ENCODE results near the gene PID1. TPM values are rescaled to one million over a fixed set of nuclear protein-coding genes. Genes with fewer than 3 reads are reported as not detected.

The PID1 gene
- total RNA-seq, 1 experiment from 2014 or later: 2.6 TPM

GRCh38 chr2:229244975-229245374, 26.1 kb downstream of the PID1 start:
- H3K4me1 Mint-ChIP-seq: peaks cover 26% of the 10 kb centered on the region
- H3K27me3 Mint-ChIP-seq (ENCODE audit: low read depth): peaks cover 4% of the 10 kb centered on the region; the same call in 1 of the 2 replicates
- H3K27ac Mint-ChIP-seq: no peak overlapping the region
- peaks cover 44% of the 10 kb centered on the region for H3K9me3 Mint-ChIP-seq
- no peak for DNase-seq (ENCODE audit: low spot score)
- H3K4me3 Mint-ChIP-seq: no peak overlapping the region
- TF ChIP-seq PREB (CRISPR knock-in tag; IDR thresholded peaks at IDR 0.05; ENCODE audit: borderline replicate concordance) (no peak), USF2 (CRISPR knock-in tag; IDR thresholded peaks at IDR 0.05) (peak; percentile 19; the same call in 1 of the 2 replicates)
- POLR2A ChIA-PET: no interaction called here
- H3K36me3 Mint-ChIP-seq: peaks cover 37% of the 10 kb centered on the region
- peak; percentile 61 for ATAC-seq
- CTCF ChIA-PET: no interaction called here

- H3K4me1 Mint-ChIP-seq: peaks cover 26% of the 10 kb centered on the region
- no peak for DNase-seq (ENCODE audit: low spot score)
- no peak for ATAC-seq
- H3K27me3 Mint-ChIP-seq (ENCODE audit: low read depth): peaks cover 4% of the 10 kb centered on the region; the same call in 1 of the 2 replicates
- no peak overlapping the region for H3K4me3 Mint-ChIP-seq
- no peak overlapping the region for H3K27ac Mint-ChIP-seq
- peaks cover 53% of the 10 kb centered on the region for H3K9me3 Mint-ChIP-seq
- peaks cover 39% of the 10 kb centered on the region for H3K36me3 Mint-ChIP-seq
- POLR2A ChIA-PET: no interaction called here
- TF ChIP-seq NFE2L1 (CRISPR knock-in tag; IDR thresholded peaks at IDR 0.05): no peak
- no peak for TF ChIP-seq MYBL2 (CRISPR knock-in tag; IDR thresholded peaks at IDR 0.05)
- TF ChIP-seq FOXP1 (CRISPR knock-in tag; IDR thresholded peaks at IDR 0.05; ENCODE audit: borderline replicate concordance): no peak
- no peak for TF ChIP-seq SP1 (CRISPR knock-in tag; conservative IDR thresholded peaks at IDR 0.05)
- TF ChIP-seq ZNF671 (CRISPR knock-in tag; IDR thresholded peaks at IDR 0.05): no peak
- TF ChIP-seq GABPB1 (CRISPR knock-in tag; IDR thresholded peaks at IDR 0.05): no peak
- TF ChIP-seq JUN (CRISPR knock-in tag; IDR thresholded peaks at IDR 0.05): no peak
- no peak for TF ChIP-seq FOXK1 (CRISPR knock-in tag; IDR thresholded peaks at IDR 0.05)
- TF ChIP-seq, protein P1, sequence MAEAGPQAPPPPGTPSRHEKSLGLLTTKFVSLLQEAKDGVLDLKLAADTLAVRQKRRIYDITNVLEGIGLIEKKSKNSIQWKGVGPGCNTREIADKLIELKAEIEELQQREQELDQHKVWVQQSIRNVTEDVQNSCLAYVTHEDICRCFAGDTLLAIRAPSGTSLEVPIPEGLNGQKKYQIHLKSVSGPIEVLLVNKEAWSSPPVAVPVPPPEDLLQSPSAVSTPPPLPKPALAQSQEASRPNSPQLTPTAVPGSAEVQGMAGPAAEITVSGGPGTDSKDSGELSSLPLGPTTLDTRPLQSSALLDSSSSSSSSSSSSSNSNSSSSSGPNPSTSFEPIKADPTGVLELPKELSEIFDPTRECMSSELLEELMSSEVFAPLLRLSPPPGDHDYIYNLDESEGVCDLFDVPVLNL (CRISPR knock-in tag; IDR thresholded peaks at IDR 0.05; ENCODE audit: borderline replicate concordance, low read depth): no peak
- no peak for TF ChIP-seq ZSCAN18 (CRISPR knock-in tag; IDR thresholded peaks at IDR 0.05)
- CTCF ChIA-PET: no interaction called here
These were observed 27.1 kb downstream of the PID1 start for GRCh38 chr2:229243890-229244560.

- Mint-ChIP-seq H3K36me3 (peaks cover 39% of the 10 kb centered on the region), H3K9me3 (peaks cover 56% of the 10 kb centered on the region), H3K4me3 (no peak overlapping the region), H3K27me3 (ENCODE audit: low read depth) (peaks cover 4% of the 10 kb centered on the region; the same call in 1 of the 2 replicates), H3K27ac (no peak overlapping the region), H3K4me1 (peaks cover 15% of the 10 kb centered on the region)
- no peak for ATAC-seq
- ChIA-PET POLR2A (no interaction called here), CTCF (no interaction called here)
- DNase-seq (ENCODE audit: low spot score): no peak
- no peak for TF ChIP-seq NFATC4 (CRISPR knock-in tag; IDR thresholded peaks at IDR 0.05)
These were observed 30.0 kb downstream of the PID1 start for GRCh38 chr2:229240984-229241491.

DNA sequence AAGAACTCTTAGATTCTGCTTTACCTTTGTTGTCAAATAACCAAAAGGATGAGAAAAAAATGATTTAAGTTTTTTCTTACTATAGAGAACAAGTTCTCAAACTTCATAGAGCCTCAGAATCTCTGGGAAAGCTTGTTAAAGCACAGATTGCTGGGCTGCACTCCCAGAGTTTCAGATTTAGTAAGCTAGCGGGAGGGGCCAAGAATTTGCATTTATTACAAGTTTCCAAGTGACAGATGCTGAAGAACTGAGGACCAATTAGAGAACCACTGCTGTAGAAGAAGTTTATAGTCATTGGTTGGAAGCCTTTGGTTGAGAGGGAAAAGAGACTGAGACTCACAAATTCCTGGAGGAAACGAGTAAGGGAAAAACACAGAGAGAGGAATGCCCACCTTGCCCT, 32.1 kb downstream of the PID1 start:
- DNase-seq (ENCODE audit: low spot score): no peak
- Mint-ChIP-seq H3K36me3 (peaks cover 36% of the 10 kb centered on the region), H3K4me1 (no peaks in the 10 kb centered on the region), H3K9me3 (peaks cover 51% of the 10 kb centered on the region), H3K27me3 (ENCODE audit: low read depth) (peaks cover 4% of the 10 kb centered on the region; the same call in 1 of the 2 replicates), H3K4me3 (no peak overlapping the region), H3K27ac (no peak overlapping the region)
- no peak for ATAC-seq
- ChIA-PET CTCF (no interaction called here), POLR2A (no interaction called here)
- no peak for TF ChIP-seq RORB (CRISPR knock-in tag; IDR thresholded peaks at IDR 0.05)
- no peak for TF ChIP-seq ZNF219 (CRISPR knock-in tag; IDR thresholded peaks at IDR 0.05; ENCODE audit: borderline replicate concordance)
- TF ChIP-seq, protein P2, sequence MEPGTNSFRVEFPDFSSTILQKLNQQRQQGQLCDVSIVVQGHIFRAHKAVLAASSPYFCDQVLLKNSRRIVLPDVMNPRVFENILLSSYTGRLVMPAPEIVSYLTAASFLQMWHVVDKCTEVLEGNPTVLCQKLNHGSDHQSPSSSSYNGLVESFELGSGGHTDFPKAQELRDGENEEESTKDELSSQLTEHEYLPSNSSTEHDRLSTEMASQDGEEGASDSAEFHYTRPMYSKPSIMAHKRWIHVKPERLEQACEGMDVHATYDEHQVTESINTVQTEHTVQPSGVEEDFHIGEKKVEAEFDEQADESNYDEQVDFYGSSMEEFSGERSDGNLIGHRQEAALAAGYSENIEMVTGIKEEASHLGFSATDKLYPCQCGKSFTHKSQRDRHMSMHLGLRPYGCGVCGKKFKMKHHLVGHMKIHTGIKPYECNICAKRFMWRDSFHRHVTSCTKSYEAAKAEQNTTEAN (CRISPR knock-in tag; IDR thresholded peaks at IDR 0.05): no peak
- no peak for TF ChIP-seq SMAD4 (CRISPR knock-in tag; IDR thresholded peaks at IDR 0.05)
- no peak for TF ChIP-seq NFATC4 (CRISPR knock-in tag; IDR thresholded peaks at IDR 0.05)
- no peak for TF ChIP-seq PRDM15 (CRISPR knock-in tag; IDR thresholded peaks at IDR 0.05)
- no peak for TF ChIP-seq USF1 (CRISPR knock-in tag; IDR thresholded peaks at IDR 0.05)
